Neural progenitor cell (in vitro differentiated cells): Measurements from ENCODE around the gene SERP2.

Experiments used
- EZH2 ChIP-seq: fragments of 200-600 bp; sonication (generic); IDR thresholded peaks from 2 replicates; pipeline ENCODE4 v1.6.1; 2017; ENCODE audit warnings: antibody characterized with exemption, mild to moderate bottlenecking, moderate library complexity
- EZH2phosphoT487 ChIP-seq: fragments of 200-600 bp; sonication (generic); IDR thresholded peaks from 2 replicates; pipeline ENCODE4 v1.6.1; 2017; ENCODE audit warnings: antibody characterized with exemption
- TF ChIP-seq, protein P1 (sequence below): fragments of 200-600 bp; sonication (generic); IDR thresholded peaks from 2 replicates; pipeline ENCODE4 v1.5.1; 2017; ENCODE audit warnings: antibody characterized with exemption, mild to moderate bottlenecking

DNA sequence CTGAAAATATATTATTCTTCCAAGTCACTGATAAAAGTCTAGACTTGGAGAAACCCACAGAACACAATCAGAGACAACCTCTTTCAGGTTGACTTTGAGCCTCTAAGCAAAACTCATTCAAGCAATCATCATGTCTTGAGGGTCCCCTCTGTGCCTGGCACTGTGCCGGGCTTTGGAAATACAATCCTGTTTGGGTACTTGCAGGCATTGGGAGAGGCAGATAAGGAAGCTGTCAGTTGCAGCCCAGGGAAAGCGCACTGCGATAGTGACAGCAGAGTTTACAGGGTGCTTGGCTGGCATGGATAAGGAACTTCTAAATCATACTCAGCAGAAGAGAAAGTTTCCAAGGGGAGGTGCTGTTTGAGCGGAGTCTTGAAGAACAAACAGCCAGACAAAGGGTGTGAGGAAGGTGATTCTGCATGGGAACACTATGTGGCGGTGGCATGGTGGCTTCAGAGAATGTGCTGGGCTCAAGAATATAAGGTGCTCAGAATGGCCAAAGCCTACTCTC lies 9.1 kb downstream of the SERP2 start:
- TF ChIP-seq, protein P1, sequence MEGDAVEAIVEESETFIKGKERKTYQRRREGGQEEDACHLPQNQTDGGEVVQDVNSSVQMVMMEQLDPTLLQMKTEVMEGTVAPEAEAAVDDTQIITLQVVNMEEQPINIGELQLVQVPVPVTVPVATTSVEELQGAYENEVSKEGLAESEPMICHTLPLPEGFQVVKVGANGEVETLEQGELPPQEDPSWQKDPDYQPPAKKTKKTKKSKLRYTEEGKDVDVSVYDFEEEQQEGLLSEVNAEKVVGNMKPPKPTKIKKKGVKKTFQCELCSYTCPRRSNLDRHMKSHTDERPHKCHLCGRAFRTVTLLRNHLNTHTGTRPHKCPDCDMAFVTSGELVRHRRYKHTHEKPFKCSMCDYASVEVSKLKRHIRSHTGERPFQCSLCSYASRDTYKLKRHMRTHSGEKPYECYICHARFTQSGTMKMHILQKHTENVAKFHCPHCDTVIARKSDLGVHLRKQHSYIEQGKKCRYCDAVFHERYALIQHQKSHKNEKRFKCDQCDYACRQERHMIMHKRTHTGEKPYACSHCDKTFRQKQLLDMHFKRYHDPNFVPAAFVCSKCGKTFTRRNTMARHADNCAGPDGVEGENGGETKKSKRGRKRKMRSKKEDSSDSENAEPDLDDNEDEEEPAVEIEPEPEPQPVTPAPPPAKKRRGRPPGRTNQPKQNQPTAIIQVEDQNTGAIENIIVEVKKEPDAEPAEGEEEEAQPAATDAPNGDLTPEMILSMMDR, result no peak
- TF ChIP-seq EZH2 (no peak), EZH2phosphoT487 (no peak)
